Ovary (tissue), 9 donors: ENCODE data around the gene SUCO. TPM values are rescaled to one million over a fixed set of nuclear protein-coding genes. Genes with fewer than 3 reads are reported as not detected.

Experiments used
- DNase-seq, 5 donors: peaks; one replicate each; pipeline ENCODE4 v3.0.0-alpha.2; 2019 to 2020
- H3K27ac ChIP-seq, 2 donors: fragments of 200-600 bp; one replicate each; pipeline versions ENCODE4 v1.5.1 to v1.8.0; 2019 to 2022
- H3K27me3 ChIP-seq: fragments of 200-600 bp; one replicate; pipeline ENCODE4 v1.8.0; 2022
- H3K36me3 ChIP-seq: fragments of 200-600 bp; sonication (generic); one replicate; pipeline ENCODE4 v1.5.1; 2019
- H3K4me1 ChIP-seq: one replicate; pipeline ENCODE4 v1.8.1; 2013; ENCODE audit warnings: mild to moderate bottlenecking, moderate library complexity; ENCODE audit not compliant: insufficient read depth
- H3K4me3 ChIP-seq: fragments of 200-600 bp; sonication (generic); one replicate; pipeline ENCODE4 v1.5.1; 2017
- H3K9me3 ChIP-seq, 2 donors: fragments of 200-600 bp in 1 of 2; sonication (generic) in 1 of 2; one replicate each; pipeline versions ENCODE4 v1.5.1 to v1.8.1; 2013 to 2019; ENCODE audit warnings: mild to moderate bottlenecking in 1 of 2, moderate library complexity in 1 of 2
- EP300 ChIP-seq: sonication (generic); formaldehyde crosslinking; IDR thresholded peaks from one replicate; pipeline ENCODE4 v1.6.1; 2017; ENCODE audit warnings: antibody characterized with exemption
- POLR2A ChIP-seq: fragments of 450-650 bp; IDR thresholded peaks from one replicate; pipeline ENCODE4 v1.6.1; 2017; ENCODE audit warnings: antibody characterized with exemption, mild to moderate bottlenecking, moderate library complexity
- WGBS, 3 donors: extraction: QIAGEN DNeasy Blood & Tissue Kit in 1 of 3; methylation state at CpG; one replicate each; pipeline versions ENCODE4 v1.1.5 to v1.1.7; 2013 to 2017; 5-methylcytosine and 5-hydroxymethylcytosine counted together
- intact Hi-C, 4 donors: fragments of 100-400 bp; cut with DNase I; formaldehyde crosslinking; loops; one replicate each; pipeline versions ENCODE4 v1.11.0 to v1.15.1; 2022 to 2023
- polyA plus RNA-seq, 2 donors: library from polyadenylated mRNA; stranded (reverse); fragments of 200-250 nt in 1 of 2; fragments of 350-450 nt in 1 of 2; fragmentation: Illumina TruSeq in 1 of 2; extraction: RNeasy Lipid Tissue Mini Kit (QIAGEN cat#74804) in 1 of 2; gene quantifications; one replicate each; pipeline ENCODE4 v1.2.3, GENCODE V29; 2013 to 2014
- total RNA-seq, 7 donors: library from RNA; depleted of rRNA in 2 of 7; stranded (reverse); fragments of >200 nt in 2 of 7; fragmentation: NEBNext Ultra II Directional in 3 of 7; extraction: Animal tissue kit (Norgen Biotek cat#: 25700) in 3 of 7; gene quantifications; one replicate each; pipeline versions ENCODE4 v1.1.0 to v1.2.4, GENCODE V29; 2016 to 2023
- TF ChIP-seq, protein P1 (sequence below), 3 donors: fragments of 450-650 bp in 2 of 3; fragments of 200-600 bp in 1 of 3; IDR thresholded peaks; one replicate each; pipeline versions ENCODE4 v1.5.1 to v1.8.0; 2016 to 2022; ENCODE audit warnings: antibody characterized with exemption in 3 of 3, mild to moderate bottlenecking in 1 of 3
- donor health status: DM: no; HTN: no; CAD: no; lungs with moderate emphysema.
- donor health status: DM: no; HTN: no; CAD: no.
- donor health status: Bipolar disorder and iron deficiency.
- donor health status: DM: yes; HTN: yes; CAD: no.
- donor health status: DM: no; HTN: no; CAD: no.
- donor health status: DM: yes; HTN: yes; CAD: no.

Gene SUCO
- total and polyA plus RNA-seq, 9 donors, result 14.0 to 68.1 (median 55.5) TPM

DNA sequence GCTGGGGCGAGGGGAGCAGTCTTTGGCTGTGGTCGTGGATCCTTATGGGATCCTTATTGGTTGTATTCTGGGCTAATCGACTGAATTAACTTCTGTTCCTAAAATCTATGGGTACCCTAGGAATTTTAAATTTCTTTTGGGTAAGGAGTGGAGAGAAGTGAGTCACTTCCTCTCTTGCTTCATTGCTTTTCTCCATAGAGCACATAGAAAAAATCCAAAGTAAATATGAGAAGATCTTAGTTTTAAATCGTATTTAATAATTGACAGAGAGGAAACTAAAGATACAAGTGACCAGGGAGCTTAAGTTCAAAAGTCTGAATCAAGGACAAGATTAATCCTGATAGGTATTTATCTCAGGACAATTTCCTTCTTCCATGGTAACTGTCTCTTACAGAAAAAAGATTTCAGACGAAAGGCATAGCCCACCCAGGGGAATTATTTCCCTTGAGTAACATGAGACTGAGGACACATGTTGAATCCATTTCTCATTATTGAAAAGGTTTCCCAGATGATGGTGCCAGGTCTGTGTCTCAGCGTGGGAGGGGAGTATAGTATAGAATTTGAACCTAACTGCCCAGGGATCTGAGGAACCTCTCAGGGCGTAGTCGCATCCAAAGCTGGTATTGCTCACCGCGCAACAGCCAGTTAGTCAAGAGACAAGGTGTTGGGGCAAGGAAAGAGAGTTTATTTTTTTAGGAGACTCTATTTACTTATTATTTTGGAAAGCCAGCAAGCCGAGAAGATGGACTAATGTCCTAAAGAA is 97.3 kb downstream of the SUCO start:
- no peak overlapping the region for H3K27ac ChIP-seq
- TF ChIP-seq, protein P1, sequence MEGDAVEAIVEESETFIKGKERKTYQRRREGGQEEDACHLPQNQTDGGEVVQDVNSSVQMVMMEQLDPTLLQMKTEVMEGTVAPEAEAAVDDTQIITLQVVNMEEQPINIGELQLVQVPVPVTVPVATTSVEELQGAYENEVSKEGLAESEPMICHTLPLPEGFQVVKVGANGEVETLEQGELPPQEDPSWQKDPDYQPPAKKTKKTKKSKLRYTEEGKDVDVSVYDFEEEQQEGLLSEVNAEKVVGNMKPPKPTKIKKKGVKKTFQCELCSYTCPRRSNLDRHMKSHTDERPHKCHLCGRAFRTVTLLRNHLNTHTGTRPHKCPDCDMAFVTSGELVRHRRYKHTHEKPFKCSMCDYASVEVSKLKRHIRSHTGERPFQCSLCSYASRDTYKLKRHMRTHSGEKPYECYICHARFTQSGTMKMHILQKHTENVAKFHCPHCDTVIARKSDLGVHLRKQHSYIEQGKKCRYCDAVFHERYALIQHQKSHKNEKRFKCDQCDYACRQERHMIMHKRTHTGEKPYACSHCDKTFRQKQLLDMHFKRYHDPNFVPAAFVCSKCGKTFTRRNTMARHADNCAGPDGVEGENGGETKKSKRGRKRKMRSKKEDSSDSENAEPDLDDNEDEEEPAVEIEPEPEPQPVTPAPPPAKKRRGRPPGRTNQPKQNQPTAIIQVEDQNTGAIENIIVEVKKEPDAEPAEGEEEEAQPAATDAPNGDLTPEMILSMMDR (IDR thresholded peaks at IDR 0.05), result no peak
- TF ChIP-seq EP300, result no peak
- TF ChIP-seq POLR2A, result no peak
- no peaks in the 10 kb centered on the region for H3K27me3 ChIP-seq
- H3K4me1 ChIP-seq, result no peaks in the 10 kb centered on the region
- no peaks in the 10 kb centered on the region for H3K36me3 ChIP-seq
- no peak for DNase-seq
- 92 to 93% (median 93%) methylated on average over 11 of the region's 11 CpGs for WGBS, 3 donors
- intact Hi-C loops, result no loop called here
- H3K4me3 ChIP-seq, result no peak overlapping the region
- H3K9me3 ChIP-seq, result no peaks in the 10 kb centered on the region

DNA sequence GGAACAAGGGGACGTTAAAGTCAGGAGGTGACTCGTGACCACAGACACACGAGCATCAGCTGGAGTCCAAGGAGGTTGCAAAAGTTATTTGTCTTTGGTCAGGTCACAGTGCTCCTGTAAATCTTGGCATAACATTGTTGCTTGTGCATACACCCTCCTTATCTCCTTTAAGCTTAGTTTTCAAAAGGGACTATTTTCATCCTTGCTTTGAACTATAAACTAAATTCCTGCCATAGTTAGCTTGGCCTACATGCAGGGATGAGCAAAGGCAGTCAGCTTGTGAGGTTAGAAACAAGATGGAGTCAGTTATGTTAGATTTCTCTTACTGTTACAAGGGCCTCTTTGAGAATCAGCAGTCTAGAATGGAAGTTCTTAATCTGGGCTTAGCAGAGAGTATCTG is 97.9 kb downstream of the SUCO start:
- H3K27me3 ChIP-seq, result no peaks in the 10 kb centered on the region
- DNase-seq, result no peak
- no peak overlapping the region for H3K4me3 ChIP-seq
- TF ChIP-seq EP300 (no peak), POLR2A (no peak)
- TF ChIP-seq, protein P1 (IDR thresholded peaks at IDR 0.05), result no peak
- no peaks in the 10 kb centered on the region for H3K4me1 ChIP-seq
- no peaks in the 10 kb centered on the region for H3K9me3 ChIP-seq
- intact Hi-C loops, result no loop called here
- H3K27ac ChIP-seq, result no peak overlapping the region
- WGBS, 3 donors, result 19 to 54% (median 25%) methylated on average over 3 of the region's 3 CpGs
- H3K36me3 ChIP-seq, result no peaks in the 10 kb centered on the region

DNA sequence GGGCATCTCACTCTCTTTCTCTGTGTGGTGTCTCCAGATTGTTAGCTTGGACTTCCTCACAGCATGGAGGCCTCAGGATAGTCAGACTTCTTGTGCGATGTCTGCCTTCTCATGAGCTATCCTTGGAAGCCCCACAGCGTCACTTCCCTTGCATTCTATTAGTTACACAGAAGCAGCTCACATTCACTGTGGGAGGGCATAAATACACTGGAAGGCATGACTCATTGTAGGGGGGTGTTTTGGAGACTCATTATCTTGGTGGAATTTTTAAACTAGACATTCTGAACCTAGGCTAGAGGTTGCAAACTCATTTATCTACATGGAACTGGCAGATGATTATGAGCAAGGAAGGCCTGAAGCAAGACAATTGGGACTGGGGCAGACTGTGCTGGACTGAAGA is 104.6 kb downstream of the SUCO start:
- intact Hi-C loops, result no loop called here
- Histone ChIP-seq H3K9me3 (no peaks in the 10 kb centered on the region), H3K27ac (no peak overlapping the region), H3K4me1 (no peaks in the 10 kb centered on the region), H3K36me3 (no peaks in the 10 kb centered on the region), H3K27me3 (no peaks in the 10 kb centered on the region), H3K4me3 (no peak overlapping the region)
- DNase-seq, result no peak
- TF ChIP-seq EP300, result no peak
- TF ChIP-seq, protein P1 (IDR thresholded peaks at IDR 0.05), result no peak
- TF ChIP-seq POLR2A, result no peak
- 90 to 98% (median 92%) methylated on average over 2 of the region's 2 CpGs for WGBS, 3 donors

DNA sequence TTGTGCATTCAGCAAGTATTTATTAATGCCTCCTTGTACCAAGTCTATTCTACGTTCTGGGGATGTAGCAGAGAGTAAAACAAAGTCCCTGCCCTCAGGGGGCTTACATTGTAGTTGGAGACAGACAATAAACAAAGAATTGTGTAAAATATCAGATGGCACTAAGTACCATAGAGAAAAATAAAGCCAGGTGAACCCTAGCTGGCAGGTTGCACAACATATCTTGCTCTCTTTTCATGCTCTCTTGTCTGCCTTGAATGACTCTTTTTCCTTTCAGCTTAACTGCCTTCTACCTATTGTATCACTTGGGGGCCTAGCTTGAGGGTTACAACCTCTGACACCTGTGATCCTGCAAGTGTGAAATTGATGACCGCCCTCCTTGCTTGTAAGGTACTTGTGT is 105.3 kb downstream of the SUCO start:
- no peaks in the 10 kb centered on the region for H3K27me3 ChIP-seq
- WGBS, 3 donors, result 83 to 93% (median 86%) methylated on average over 2 of the region's 2 CpGs
- intact Hi-C loops, result no loop called here
- H3K9me3 ChIP-seq, result no peaks in the 10 kb centered on the region
- no peak overlapping the region for H3K4me3 ChIP-seq
- H3K4me1 ChIP-seq, result no peaks in the 10 kb centered on the region
- no peaks in the 10 kb centered on the region for H3K36me3 ChIP-seq
- TF ChIP-seq, protein P1 (IDR thresholded peaks at IDR 0.05), result no peak
- TF ChIP-seq POLR2A (no peak), EP300 (no peak)
- DNase-seq, result no peak
- H3K27ac ChIP-seq, result no peak overlapping the region
